Measurements from ENCODE around the gene RPL22.

The RPL22 gene

GRCh38 chr1:6225651-6226050 lies 26.3 kb upstream of the RPL22 start:
- TF ChIP-seq REST (IDR thresholded peaks at IDR 0.05; ENCODE audit: insufficient read depth in 1 of 2, low read depth in 2 of 2, low read length in 2 of 2): no peak
- TF ChIP-seq SIN3A (IDR thresholded peaks at IDR 0.05; ENCODE audit: borderline replicate concordance, insufficient read depth, low read length): no peak
- no peak for TF ChIP-seq TAF1 (IDR thresholded peaks at IDR 0.05; ENCODE audit: borderline replicate concordance, insufficient read depth, low read length)
- TF ChIP-seq FOXP2 (optimal IDR thresholded peaks at IDR 0.05; ENCODE audit: borderline replicate concordance, extremely low read depth, extremely low read length, insufficient read depth): no peak
- TF ChIP-seq POLR2AphosphoS5 (IDR thresholded peaks at IDR 0.05; ENCODE audit: low read depth, low read length): no peak

- TF ChIP-seq TAF1 (IDR thresholded peaks at IDR 0.05; ENCODE audit: borderline replicate concordance, insufficient read depth, low read length) (no peak), SIN3A (IDR thresholded peaks at IDR 0.05; ENCODE audit: borderline replicate concordance, insufficient read depth, low read length) (no peak), REST (IDR thresholded peaks at IDR 0.05; ENCODE audit: insufficient read depth in 1 of 2, low read depth in 2 of 2, low read length in 2 of 2) (no peak), POLR2AphosphoS5 (IDR thresholded peaks at IDR 0.05; ENCODE audit: low read depth, low read length) (no peak)
Observed at GRCh38 chr1:6224718-6225117, 25.3 kb upstream of the RPL22 start.

- TF ChIP-seq REST (IDR thresholded peaks at IDR 0.05; ENCODE audit: insufficient read depth in 1 of 2, low read depth in 2 of 2, low read length in 2 of 2): no peak
- TF ChIP-seq POLR2AphosphoS5 (IDR thresholded peaks at IDR 0.05; ENCODE audit: low read depth, low read length): no peak
- no peak for TF ChIP-seq TAF1 (IDR thresholded peaks at IDR 0.05; ENCODE audit: borderline replicate concordance, insufficient read depth, low read length)
- TF ChIP-seq FOXP2 (optimal IDR thresholded peaks at IDR 0.05; ENCODE audit: borderline replicate concordance, extremely low read depth, extremely low read length, insufficient read depth): no peak
- no peak for TF ChIP-seq SIN3A (IDR thresholded peaks at IDR 0.05; ENCODE audit: borderline replicate concordance, insufficient read depth, low read length)
Observed at GRCh38 chr1:6223617-6224016, 24.2 kb upstream of the RPL22 start.

GRCh38 chr1:6222636-6223035 lies 23.2 kb upstream of the RPL22 start:
- TF ChIP-seq FOXP2 (optimal IDR thresholded peaks at IDR 0.05; ENCODE audit: borderline replicate concordance, extremely low read depth, extremely low read length, insufficient read depth) (no peak), POLR2AphosphoS5 (IDR thresholded peaks at IDR 0.05; ENCODE audit: low read depth, low read length) (peak; percentile 51; the same call in 1 of the 2 replicates), TAF1 (IDR thresholded peaks at IDR 0.05; ENCODE audit: borderline replicate concordance, insufficient read depth, low read length) (no peak), SIN3A (IDR thresholded peaks at IDR 0.05; ENCODE audit: borderline replicate concordance, insufficient read depth, low read length) (no peak), REST (IDR thresholded peaks at IDR 0.05; ENCODE audit: insufficient read depth in 1 of 2, low read depth in 2 of 2, low read length in 2 of 2) (no peak)

GRCh38 chr1:6221210-6221784 lies 21.9 kb upstream of the RPL22 start:
- no peak; the same call in 1 of the 2 replicates for TF ChIP-seq TAF1 (IDR thresholded peaks at IDR 0.05; ENCODE audit: borderline replicate concordance, insufficient read depth, low read length)
- no peak for TF ChIP-seq SIN3A (IDR thresholded peaks at IDR 0.05; ENCODE audit: borderline replicate concordance, insufficient read depth, low read length)
- TF ChIP-seq FOXP2 (optimal IDR thresholded peaks at IDR 0.05; ENCODE audit: borderline replicate concordance, extremely low read depth, extremely low read length, insufficient read depth): no peak
- no peak for TF ChIP-seq REST (IDR thresholded peaks at IDR 0.05; ENCODE audit: insufficient read depth in 1 of 2, low read depth in 2 of 2, low read length in 2 of 2)
- peak; percentile 56; the same call in 1 of the 2 replicates for TF ChIP-seq POLR2AphosphoS5 (IDR thresholded peaks at IDR 0.05; ENCODE audit: low read depth, low read length)

All from PFSK-1 (cell line).